IPS-15b (cell line): ENCODE measurements around the gene SEC61A2.

Experiments
- H3K27me3 ChIP-seq: one replicate; pipeline ENCODE4 v1.6.1; 2013; ENCODE audit warnings: low read length; ENCODE audit not compliant: control insufficient read depth, insufficient read depth
- H3K36me3 ChIP-seq: one replicate; pipeline ENCODE4 v1.6.1; 2013; ENCODE audit warnings: low read length; ENCODE audit not compliant: control insufficient read depth, insufficient read depth
- H3K4me1 ChIP-seq: one replicate; pipeline ENCODE4 v1.6.1; 2013; ENCODE audit warnings: mild to moderate bottlenecking, low read length; ENCODE audit not compliant: control insufficient read depth, insufficient read depth
- H3K4me3 ChIP-seq: one replicate; pipeline ENCODE4 v1.5.1; 2013; ENCODE audit warnings: low read depth, low read length
- H3K9ac ChIP-seq: one replicate; pipeline ENCODE4 v1.6.1; 2013; ENCODE audit warnings: low read depth, mild to moderate bottlenecking, low read length
- H3K9me3 ChIP-seq: one replicate; pipeline ENCODE4 v1.6.1; 2013; ENCODE audit warnings: mild to moderate bottlenecking, low read length; ENCODE audit not compliant: control insufficient read depth, insufficient read depth

The SEC61A2 gene

GRCh38 chr10:12202226-12202625 is 72.7 kb downstream of the SEC61A2 start:
- H3K9ac ChIP-seq, result no peak overlapping the region
- H3K36me3 ChIP-seq, result peaks cover 5% of the 10 kb centered on the region
- peaks cover 3% of the 10 kb centered on the region for H3K4me1 ChIP-seq
- H3K9me3 ChIP-seq, result no peaks in the 10 kb centered on the region
- H3K4me3 ChIP-seq, result no peak overlapping the region
- no peaks in the 10 kb centered on the region for H3K27me3 ChIP-seq

- H3K9me3 ChIP-seq, result no peaks in the 10 kb centered on the region
- H3K9ac ChIP-seq, result no peak overlapping the region
- no peaks in the 10 kb centered on the region for H3K4me1 ChIP-seq
- H3K36me3 ChIP-seq, result peaks cover 10% of the 10 kb centered on the region
- H3K4me3 ChIP-seq, result no peak overlapping the region
- H3K27me3 ChIP-seq, result no peaks in the 10 kb centered on the region
Observed at GRCh38 chr10:12205082-12205481, 75.6 kb downstream of the SEC61A2 start.

- Histone ChIP-seq H3K4me3 (no peak overlapping the region), H3K9ac (no peak overlapping the region), H3K36me3 (peaks cover 16% of the 10 kb centered on the region), H3K4me1 (no peaks in the 10 kb centered on the region), H3K27me3 (no peaks in the 10 kb centered on the region), H3K9me3 (no peaks in the 10 kb centered on the region)
Observed at GRCh38 chr10:12207114-12207513, 77.6 kb downstream of the SEC61A2 start.

DNA sequence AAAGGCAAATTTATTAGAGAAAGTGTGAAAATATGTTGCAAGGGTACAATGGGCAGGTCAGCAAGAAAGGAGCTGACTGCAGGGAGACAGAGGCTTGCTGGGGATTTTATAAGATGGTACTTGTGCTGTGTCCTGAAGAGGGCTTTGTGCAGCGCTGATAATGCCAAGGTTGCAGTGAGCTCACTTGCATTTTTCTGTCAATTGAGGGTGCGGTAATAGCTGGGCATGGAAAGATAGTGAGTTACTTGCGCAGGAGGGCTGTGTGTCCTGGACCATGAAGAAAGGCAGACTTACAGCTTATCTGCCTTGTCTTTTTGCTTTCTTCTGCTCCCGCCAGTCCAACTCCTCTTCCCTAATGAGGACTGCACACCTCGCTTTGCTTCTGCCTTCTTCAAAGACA is 79.0 kb downstream of the SEC61A2 start:
- H3K36me3 ChIP-seq, result peaks cover 12% of the 10 kb centered on the region
- H3K4me3 ChIP-seq, result no peak overlapping the region
- H3K9ac ChIP-seq, result no peak overlapping the region
- H3K4me1 ChIP-seq, result no peaks in the 10 kb centered on the region
- no peaks in the 10 kb centered on the region for H3K27me3 ChIP-seq
- H3K9me3 ChIP-seq, result no peaks in the 10 kb centered on the region

- peaks cover 12% of the 10 kb centered on the region for H3K36me3 ChIP-seq
- H3K27me3 ChIP-seq, result no peaks in the 10 kb centered on the region
- H3K4me3 ChIP-seq, result no peak overlapping the region
Observed at GRCh38 chr10:12212454-12212853, 83.0 kb downstream of the SEC61A2 start.

GRCh38 chr10:12213621-12214020 is 84.1 kb downstream of the SEC61A2 start:
- no peak overlapping the region for H3K9ac ChIP-seq
- H3K4me1 ChIP-seq, result no peaks in the 10 kb centered on the region
- no peaks in the 10 kb centered on the region for H3K27me3 ChIP-seq
- no peaks in the 10 kb centered on the region for H3K9me3 ChIP-seq
- no peak overlapping the region for H3K4me3 ChIP-seq
- H3K36me3 ChIP-seq, result peaks cover 12% of the 10 kb centered on the region

More at GRCh38 chr10:12212454-12212853, 83.0 kb downstream of the SEC61A2 start:
- no peaks in the 10 kb centered on the region for H3K4me1 ChIP-seq
- H3K9me3 ChIP-seq, result no peaks in the 10 kb centered on the region
- no peak overlapping the region for H3K9ac ChIP-seq

- Histone ChIP-seq H3K9ac (no peak overlapping the region), H3K27me3 (no peaks in the 10 kb centered on the region), H3K9me3 (no peaks in the 10 kb centered on the region), H3K4me3 (no peak overlapping the region), H3K4me1 (no peaks in the 10 kb centered on the region), H3K36me3 (peaks cover 12% of the 10 kb centered on the region)
Observed at GRCh38 chr10:12214093-12214492, 84.6 kb downstream of the SEC61A2 start.

DNA sequence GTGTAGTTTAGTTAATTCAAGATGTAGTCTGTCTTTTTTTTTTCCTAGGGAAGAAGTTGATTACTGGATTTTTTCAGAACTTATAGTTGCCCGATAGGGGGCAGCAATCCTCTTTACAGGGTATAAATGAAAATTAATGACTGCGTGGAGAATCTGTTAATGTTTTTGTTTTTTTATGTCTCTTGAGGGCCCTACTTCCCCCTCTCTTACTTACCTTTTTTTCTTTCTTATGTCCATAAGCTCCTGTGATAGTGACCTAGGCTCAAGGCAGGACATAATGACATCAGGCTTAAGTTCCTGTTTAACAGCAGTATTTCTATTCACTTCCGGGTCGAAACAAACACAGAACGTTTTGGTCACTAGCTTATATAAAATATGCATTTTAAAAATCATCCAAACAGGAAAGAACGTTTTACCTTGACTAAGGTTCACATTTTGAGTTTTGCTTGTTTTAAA is 85.3 kb downstream of the SEC61A2 start:
- Histone ChIP-seq H3K4me3 (no peak overlapping the region), H3K4me1 (no peaks in the 10 kb centered on the region), H3K9ac (no peak overlapping the region), H3K36me3 (peaks cover 7% of the 10 kb centered on the region), H3K9me3 (no peaks in the 10 kb centered on the region), H3K27me3 (no peaks in the 10 kb centered on the region)
